ENCODE results near the gene CEACAM7. TPM values are rescaled to one million over a fixed set of nuclear protein-coding genes. Genes with fewer than 3 reads are reported as not detected.
A peak's percentile ranks its signal among the peaks of the same experiment; 100 is the strongest.

Gene CEACAM7
- total RNA-seq, 1 donor from 2014 or later = 3.4 TPM

- no peaks in the 10 kb centered on the region for H3K27me3 ChIP-seq
- no peak overlapping the region for H3K27ac ChIP-seq
- intact Hi-C loops (cut with DNase I) = no loop called here
- TF ChIP-seq POLR2A (IDR thresholded peaks at IDR 0.05) (no peak), POLR2AphosphoS5 (IDR thresholded peaks at IDR 0.05; ENCODE audit: insufficient read depth in 1 of 2, low read depth in 1 of 2) (no peak)
- TF ChIP-seq, protein P1, sequence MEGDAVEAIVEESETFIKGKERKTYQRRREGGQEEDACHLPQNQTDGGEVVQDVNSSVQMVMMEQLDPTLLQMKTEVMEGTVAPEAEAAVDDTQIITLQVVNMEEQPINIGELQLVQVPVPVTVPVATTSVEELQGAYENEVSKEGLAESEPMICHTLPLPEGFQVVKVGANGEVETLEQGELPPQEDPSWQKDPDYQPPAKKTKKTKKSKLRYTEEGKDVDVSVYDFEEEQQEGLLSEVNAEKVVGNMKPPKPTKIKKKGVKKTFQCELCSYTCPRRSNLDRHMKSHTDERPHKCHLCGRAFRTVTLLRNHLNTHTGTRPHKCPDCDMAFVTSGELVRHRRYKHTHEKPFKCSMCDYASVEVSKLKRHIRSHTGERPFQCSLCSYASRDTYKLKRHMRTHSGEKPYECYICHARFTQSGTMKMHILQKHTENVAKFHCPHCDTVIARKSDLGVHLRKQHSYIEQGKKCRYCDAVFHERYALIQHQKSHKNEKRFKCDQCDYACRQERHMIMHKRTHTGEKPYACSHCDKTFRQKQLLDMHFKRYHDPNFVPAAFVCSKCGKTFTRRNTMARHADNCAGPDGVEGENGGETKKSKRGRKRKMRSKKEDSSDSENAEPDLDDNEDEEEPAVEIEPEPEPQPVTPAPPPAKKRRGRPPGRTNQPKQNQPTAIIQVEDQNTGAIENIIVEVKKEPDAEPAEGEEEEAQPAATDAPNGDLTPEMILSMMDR (IDR thresholded peaks at IDR 0.05) = no peak
- no peaks in the 10 kb centered on the region for H3K4me1 ChIP-seq
- no peaks in the 10 kb centered on the region for H3K36me3 ChIP-seq
- no peak for DNase-seq (ENCODE audit: extremely low spot score in 2 of 2)
- H3K4me3 ChIP-seq = no peak overlapping the region
- no peaks in the 10 kb centered on the region for H3K9me3 ChIP-seq
These were observed 11.9 kb upstream of the CEACAM7 start for GRCh38 chr19:41699968-41700323.

GRCh38 chr19:41699231-41699967 lies 11.3 kb upstream of the CEACAM7 start:
- no peaks in the 10 kb centered on the region for H3K36me3 ChIP-seq
- no peaks in the 10 kb centered on the region for H3K4me1 ChIP-seq
- no peaks in the 10 kb centered on the region for H3K9me3 ChIP-seq
- no peaks in the 10 kb centered on the region for H3K27me3 ChIP-seq
- no peak overlapping the region for H3K4me3 ChIP-seq
- peak; percentile 69 to 91 for DNase-seq (ENCODE audit: extremely low spot score in 2 of 2)
- intact Hi-C loops (cut with DNase I) = no loop called here
- TF ChIP-seq POLR2A (IDR thresholded peaks at IDR 0.05) = no peak
- no peak overlapping the region for H3K27ac ChIP-seq

DNA sequence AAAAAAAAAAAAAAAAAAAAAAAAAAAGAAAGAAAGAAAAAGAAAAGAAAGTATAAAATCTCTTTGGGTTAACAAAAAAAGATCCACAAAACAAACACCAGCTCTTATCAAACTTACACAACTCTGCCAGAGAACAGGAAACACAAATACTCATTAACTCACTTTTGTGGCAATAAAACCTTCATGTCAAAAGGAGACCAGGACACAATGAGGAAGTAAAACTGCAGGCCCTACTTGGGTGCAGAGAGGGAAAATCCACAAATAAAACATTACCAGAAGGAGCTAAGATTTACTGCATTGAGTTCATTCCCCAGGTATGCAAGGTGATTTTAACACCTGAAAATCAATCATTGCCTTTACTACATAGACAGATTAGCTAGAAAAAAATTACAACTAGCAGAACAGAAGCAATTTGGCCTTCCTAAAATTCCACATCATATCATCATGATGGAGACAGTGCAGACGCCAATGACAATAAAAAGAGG lies 10.7 kb upstream of the CEACAM7 start:
- TF ChIP-seq POLR2A (IDR thresholded peaks at IDR 0.05) (no peak), POLR2AphosphoS5 (IDR thresholded peaks at IDR 0.05; ENCODE audit: insufficient read depth in 1 of 2, low read depth in 1 of 2) (no peak)
- TF ChIP-seq, protein P1 (IDR thresholded peaks at IDR 0.05) = no peak
- Histone ChIP-seq H3K4me3 (no peak overlapping the region), H3K27ac (no peak overlapping the region), H3K9me3 (no peaks in the 10 kb centered on the region), H3K36me3 (no peaks in the 10 kb centered on the region), H3K27me3 (no peaks in the 10 kb centered on the region), H3K4me1 (no peaks in the 10 kb centered on the region)
- intact Hi-C loops (cut with DNase I) = no loop called here
- no peak for DNase-seq (ENCODE audit: extremely low spot score in 2 of 2)

DNA sequence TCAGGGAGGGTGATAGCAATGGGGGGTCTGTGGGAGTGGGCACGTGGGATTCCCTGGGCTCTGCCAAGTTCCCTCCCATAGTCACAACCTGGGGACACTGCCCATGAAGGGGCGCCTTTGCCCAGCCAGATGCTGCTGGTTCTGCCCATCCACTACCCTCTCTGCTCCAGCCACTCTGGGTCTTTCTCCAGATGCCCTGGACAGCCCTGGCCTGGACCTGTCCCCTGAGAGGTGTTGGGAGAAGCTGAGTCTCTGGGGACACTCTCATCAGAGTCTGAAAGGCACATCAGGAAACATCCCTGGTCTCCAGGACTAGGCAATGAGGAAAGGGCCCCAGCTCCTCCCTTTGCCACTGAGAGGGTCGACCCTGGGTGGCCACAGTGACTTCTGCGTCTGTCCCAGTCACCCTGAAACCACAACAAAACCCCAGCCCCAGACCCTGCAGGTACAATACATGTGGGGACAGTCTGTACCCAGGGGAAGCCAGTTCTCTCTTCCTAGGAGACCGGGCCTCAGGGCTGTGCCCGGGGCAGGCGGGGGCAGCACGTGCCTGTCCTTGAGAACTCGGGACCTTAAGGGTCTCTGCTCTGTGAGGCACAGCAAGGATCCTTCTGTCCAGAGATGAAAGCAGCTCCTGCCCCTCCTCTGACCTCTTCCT lies 9.3 kb upstream of the CEACAM7 start:
- H3K4me3 ChIP-seq = no peak overlapping the region
- no peaks in the 10 kb centered on the region for H3K36me3 ChIP-seq
- intact Hi-C loops (cut with DNase I) = no loop called here
- DNase-seq (ENCODE audit: extremely low spot score in 2 of 2) = peak in 1 of 2 donors; percentile 49
- no peaks in the 10 kb centered on the region for H3K27me3 ChIP-seq
- H3K4me1 ChIP-seq = no peaks in the 10 kb centered on the region
- H3K27ac ChIP-seq = no peak overlapping the region
- TF ChIP-seq POLR2A (IDR thresholded peaks at IDR 0.05) (no peak), POLR2AphosphoS5 (IDR thresholded peaks at IDR 0.05; ENCODE audit: insufficient read depth in 1 of 2, low read depth in 1 of 2) (no peak)
- TF ChIP-seq, protein P1 (IDR thresholded peaks at IDR 0.05) = no peak
- H3K9me3 ChIP-seq = no peaks in the 10 kb centered on the region

DNA sequence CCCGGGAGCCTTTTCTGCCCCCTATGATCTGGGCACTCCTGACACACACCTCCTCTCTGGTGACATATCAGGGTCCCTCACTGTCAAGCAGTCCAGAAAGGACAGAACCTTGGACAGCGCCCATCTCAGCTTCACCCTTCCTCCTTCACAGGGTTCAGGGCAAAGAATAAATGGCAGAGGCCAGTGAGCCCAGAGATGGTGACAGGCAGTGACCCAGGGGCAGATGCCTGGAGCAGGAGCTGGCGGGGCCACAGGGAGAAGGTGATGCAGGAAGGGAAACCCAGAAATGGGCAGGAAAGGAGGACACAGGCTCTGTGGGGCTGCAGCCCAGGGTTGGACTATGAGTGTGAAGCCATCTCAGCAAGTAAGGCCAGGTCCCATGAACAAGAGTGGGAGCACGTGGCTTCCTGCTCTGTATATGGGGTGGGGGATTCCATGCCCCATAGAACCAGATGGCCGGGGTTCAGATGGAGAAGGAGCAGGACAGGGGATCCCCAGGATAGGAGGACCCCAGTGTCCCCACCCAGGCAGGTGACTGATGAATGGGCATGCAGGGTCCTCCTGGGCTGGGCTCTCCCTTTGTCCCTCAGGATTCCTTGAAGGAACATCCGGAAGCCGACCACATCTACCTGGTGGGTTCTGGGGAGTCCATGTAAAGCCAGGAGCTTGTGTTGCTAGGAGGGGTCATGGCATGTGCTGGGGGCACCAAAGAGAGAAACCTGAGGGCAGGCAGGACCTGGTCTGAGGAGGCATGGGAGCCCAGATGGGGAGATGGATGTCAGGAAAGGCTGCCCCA lies 8.5 kb upstream of the CEACAM7 start:
- Histone ChIP-seq H3K27ac (no peak overlapping the region), H3K36me3 (no peaks in the 10 kb centered on the region), H3K9me3 (no peaks in the 10 kb centered on the region), H3K4me3 (no peak overlapping the region), H3K4me1 (no peaks in the 10 kb centered on the region), H3K27me3 (no peaks in the 10 kb centered on the region)
- DNase-seq (ENCODE audit: extremely low spot score in 2 of 2) = peak in 1 of 2 donors; percentile 92
- intact Hi-C loops (cut with DNase I) = no loop called here
- TF ChIP-seq POLR2A (IDR thresholded peaks at IDR 0.05) (no peak), POLR2AphosphoS5 (IDR thresholded peaks at IDR 0.05; ENCODE audit: insufficient read depth in 1 of 2, low read depth in 1 of 2) (no peak)
- TF ChIP-seq, protein P1 (IDR thresholded peaks at IDR 0.05) = no peak

Data from vagina (tissue), 2 donors.